Stimulated activated naive B cell treated with anti-CD40 and anti-IgM and Interleukin-4, amounts not matched to agents 10 μg/mL and 1 μg/mL and 100 μg/mL, for 72 hours (primary cell): ENCODE data around the gene SERPINI1.
A peak's percentile ranks its signal among the peaks of the same experiment; 100 is the strongest.

ENCODE experiments used
- ATAC-seq, 2 donors: fragments of 150-1000 bp; cut with Tn5 transposase; replicated peaks; 2 replicates each; pipeline ENCODE4 v1.10.0; 2021; ENCODE audit warnings: moderate library complexity in 1 of 2
- DNase-seq: peaks from one replicate; pipeline ENCODE4 v3.0.0; 2021
- H3K27ac Mint-ChIP-seq: one replicate; pipeline ENCODE4 v1.8.0; 2022; ENCODE audit warnings: mild to moderate bottlenecking, mixed read lengths
- H3K27me3 Mint-ChIP-seq, 2 donors: one replicate each; pipeline ENCODE4 v1.8.0; 2022; ENCODE audit warnings: mixed read lengths in 2 of 2
- H3K36me3 Mint-ChIP-seq, 2 donors: one replicate each; pipeline ENCODE4 v1.8.0; 2022; ENCODE audit warnings: mixed read lengths in 2 of 2, mild to moderate bottlenecking in 1 of 2
- H3K4me1 Mint-ChIP-seq, 2 donors: one replicate each; pipeline ENCODE4 v1.8.0; 2022; ENCODE audit warnings: mixed read lengths in 2 of 2, mild to moderate bottlenecking in 1 of 2
- H3K4me3 Mint-ChIP-seq, 2 donors: one replicate each; pipeline ENCODE4 v1.8.0; 2022; ENCODE audit warnings: mild to moderate bottlenecking in 2 of 2, mixed read lengths in 2 of 2, moderate library complexity in 1 of 2
- H3K9me3 Mint-ChIP-seq, 2 donors: one replicate each; pipeline ENCODE4 v1.8.0; 2022; ENCODE audit warnings: mixed read lengths in 2 of 2, mild to moderate bottlenecking in 1 of 2

SERPINI1 gene

GRCh38 chr3:167735233-167736138, at the start of gene SERPINI1:
TSS of gene SERPINI1 (plus strand) at chr3:167735721. CDS start at chr3:167789129, 53,408 bp downstream.
- ATAC-seq, result peak; percentile 63 to 66
- Mint-ChIP-seq H3K36me3 (peaks cover 0 to 3% of the 10 kb centered on the region in 2 donors), H3K4me3 (no peak within 1 kb of the TSS), H3K27ac (no peak within 1 kb of the TSS), H3K9me3 (no peaks in the 10 kb centered on the region), H3K27me3 (no peaks in the 10 kb centered on the region), H3K4me1 (peaks cover 19 to 32% of the 10 kb centered on the region in 2 donors)
- peak; percentile 81 for DNase-seq

GRCh38 chr3:167691366-167691765, 44.2 kb upstream of the SERPINI1 start:
- Mint-ChIP-seq H3K4me3 (no peak overlapping the region), H3K27me3 (no peaks in the 10 kb centered on the region), H3K36me3 (peaks cover 29 to 37% of the 10 kb centered on the region in 2 donors), H3K27ac (peak overlapping the region; percentile 28), H3K4me1 (peaks cover 12 to 31% of the 10 kb centered on the region in 2 donors), H3K9me3 (no peaks in the 10 kb centered on the region)
- peak; percentile 100 for ATAC-seq
- peak; percentile 71 for DNase-seq

GRCh38 chr3:167694121-167694520, 41.4 kb upstream of the SERPINI1 start:
- DNase-seq (no peak), ATAC-seq (no peak)
- H3K4me1 Mint-ChIP-seq, result peaks cover 12 to 31% of the 10 kb centered on the region in 2 donors
- H3K9me3 Mint-ChIP-seq, result no peaks in the 10 kb centered on the region
- H3K36me3 Mint-ChIP-seq, result peaks cover 27 to 35% of the 10 kb centered on the region in 2 donors
- H3K27ac Mint-ChIP-seq, result no peak overlapping the region
- no peak overlapping the region for H3K4me3 Mint-ChIP-seq
- H3K27me3 Mint-ChIP-seq, result no peaks in the 10 kb centered on the region

- Mint-ChIP-seq H3K27ac (no peak overlapping the region), H3K36me3 (peaks cover 19 to 25% of the 10 kb centered on the region in 2 donors), H3K4me1 (peaks cover 8% of the 10 kb centered on the region in 2 donors), H3K9me3 (no peaks in the 10 kb centered on the region), H3K4me3 (no peak overlapping the region), H3K27me3 (no peaks in the 10 kb centered on the region)
- no peak for ATAC-seq
- DNase-seq, result no peak
Observed at GRCh38 chr3:167700046-167700445, 35.5 kb upstream of the SERPINI1 start.

GRCh38 chr3:167700926-167701325, 34.6 kb upstream of the SERPINI1 start:
- H3K27ac Mint-ChIP-seq, result no peak overlapping the region
- no peak overlapping the region for H3K4me3 Mint-ChIP-seq
- peaks cover 9 to 10% of the 10 kb centered on the region in 2 donors for H3K4me1 Mint-ChIP-seq
- H3K9me3 Mint-ChIP-seq, result no peaks in the 10 kb centered on the region
- H3K27me3 Mint-ChIP-seq, result no peaks in the 10 kb centered on the region
- ATAC-seq (no peak), DNase-seq (no peak)
- peaks cover 16 to 27% of the 10 kb centered on the region in 2 donors for H3K36me3 Mint-ChIP-seq

GRCh38 chr3:167705840-167706239, 29.7 kb upstream of the SERPINI1 start:
- no peak for DNase-seq
- H3K9me3 Mint-ChIP-seq, result no peaks in the 10 kb centered on the region
- no peaks in the 10 kb centered on the region for H3K27me3 Mint-ChIP-seq
- H3K36me3 Mint-ChIP-seq, result peaks cover 31 to 41% of the 10 kb centered on the region in 2 donors
- H3K4me3 Mint-ChIP-seq, result no peak overlapping the region
- ATAC-seq, result no peak
- peaks cover 18 to 25% of the 10 kb centered on the region in 2 donors for H3K4me1 Mint-ChIP-seq
- no peak overlapping the region for H3K27ac Mint-ChIP-seq

- no peak for ATAC-seq
- DNase-seq, result no peak
- Mint-ChIP-seq H3K9me3 (peaks cover 0 to 1% of the 10 kb centered on the region in 2 donors), H3K36me3 (peaks cover 49 to 69% of the 10 kb centered on the region in 2 donors), H3K4me3 (no peak overlapping the region), H3K27ac (peak overlapping the region; percentile 59), H3K27me3 (no peaks in the 10 kb centered on the region), H3K4me1 (peaks cover 35 to 62% of the 10 kb centered on the region in 2 donors)
Observed at GRCh38 chr3:167709690-167710089, 25.8 kb upstream of the SERPINI1 start.

GRCh38 chr3:167710552-167710951, 25.0 kb upstream of the SERPINI1 start:
- peaks cover 53 to 77% of the 10 kb centered on the region in 2 donors for H3K36me3 Mint-ChIP-seq

GRCh38 chr3:167711439-167711838, 24.1 kb upstream of the SERPINI1 start:
- no peak for ATAC-seq
- H3K4me1 Mint-ChIP-seq, result peaks cover 37 to 70% of the 10 kb centered on the region in 2 donors
- peaks cover 57 to 77% of the 10 kb centered on the region in 2 donors for H3K36me3 Mint-ChIP-seq
- peaks cover 0 to 1% of the 10 kb centered on the region in 2 donors for H3K9me3 Mint-ChIP-seq
- no peak overlapping the region for H3K4me3 Mint-ChIP-seq
- no peak for DNase-seq
- no peaks in the 10 kb centered on the region for H3K27me3 Mint-ChIP-seq
- no peak overlapping the region for H3K27ac Mint-ChIP-seq

More at GRCh38 chr3:167710552-167710951, 25.0 kb upstream of the SERPINI1 start:
- peak overlapping the region; percentile 59 for H3K27ac Mint-ChIP-seq
- ATAC-seq, result no peak
- no peak overlapping the region for H3K4me3 Mint-ChIP-seq
- H3K4me1 Mint-ChIP-seq, result peaks cover 37 to 70% of the 10 kb centered on the region in 2 donors
- peaks cover 0 to 1% of the 10 kb centered on the region in 2 donors for H3K9me3 Mint-ChIP-seq
- H3K27me3 Mint-ChIP-seq, result no peaks in the 10 kb centered on the region
- no peak for DNase-seq

GRCh38 chr3:167712445-167712844, 23.1 kb upstream of the SERPINI1 start:
- Mint-ChIP-seq H3K4me3 (no peak overlapping the region), H3K9me3 (peaks cover 0 to 1% of the 10 kb centered on the region in 2 donors), H3K27ac (no peak overlapping the region), H3K4me1 (peaks cover 35 to 70% of the 10 kb centered on the region in 2 donors), H3K27me3 (no peaks in the 10 kb centered on the region), H3K36me3 (peaks cover 58 to 78% of the 10 kb centered on the region in 2 donors)
- no peak for ATAC-seq
- DNase-seq, result no peak

GRCh38 chr3:167714871-167715270, 20.6 kb upstream of the SERPINI1 start:
- Mint-ChIP-seq H3K4me1 (peaks cover 30 to 65% of the 10 kb centered on the region in 2 donors), H3K4me3 (no peak overlapping the region), H3K9me3 (peaks cover 0 to 1% of the 10 kb centered on the region in 2 donors), H3K27me3 (no peaks in the 10 kb centered on the region), H3K27ac (no peak overlapping the region), H3K36me3 (peaks cover 62 to 85% of the 10 kb centered on the region in 2 donors)
- no peak for DNase-seq
- no peak for ATAC-seq

GRCh38 chr3:167716920-167717319, 18.6 kb upstream of the SERPINI1 start:
- Mint-ChIP-seq H3K27ac (no peak overlapping the region), H3K36me3 (peaks cover 56 to 78% of the 10 kb centered on the region in 2 donors), H3K9me3 (peaks cover 0 to 1% of the 10 kb centered on the region in 2 donors), H3K4me3 (no peak overlapping the region), H3K27me3 (no peaks in the 10 kb centered on the region), H3K4me1 (peaks cover 31 to 63% of the 10 kb centered on the region in 2 donors)
- ATAC-seq, result no peak
- DNase-seq, result no peak

GRCh38 chr3:167718582-167718981, 16.9 kb upstream of the SERPINI1 start:
- Mint-ChIP-seq H3K9me3 (no peaks in the 10 kb centered on the region), H3K4me3 (no peak overlapping the region), H3K36me3 (peaks cover 47 to 66% of the 10 kb centered on the region in 2 donors), H3K27ac (no peak overlapping the region), H3K27me3 (no peaks in the 10 kb centered on the region), H3K4me1 (peaks cover 24 to 55% of the 10 kb centered on the region in 2 donors)
- DNase-seq (no peak), ATAC-seq (no peak)

- ATAC-seq, result no peak
- DNase-seq, result no peak
- peaks cover 26 to 55% of the 10 kb centered on the region in 2 donors for H3K4me1 Mint-ChIP-seq
- no peaks in the 10 kb centered on the region for H3K9me3 Mint-ChIP-seq
- H3K36me3 Mint-ChIP-seq, result peaks cover 24 to 31% of the 10 kb centered on the region in 2 donors
- no peaks in the 10 kb centered on the region for H3K27me3 Mint-ChIP-seq
- no peak overlapping the region for H3K4me3 Mint-ChIP-seq
- H3K27ac Mint-ChIP-seq, result no peak overlapping the region
Observed at GRCh38 chr3:167723025-167723512, 12.5 kb upstream of the SERPINI1 start.
